ENCODE data around the gene CENPX. TPM values are rescaled to one million over a fixed set of nuclear protein-coding genes. Genes with fewer than 3 reads are reported as not detected.

CENPX gene
- total RNA-seq, 1 experiment from 2014 or later: 187 TPM

DNA sequence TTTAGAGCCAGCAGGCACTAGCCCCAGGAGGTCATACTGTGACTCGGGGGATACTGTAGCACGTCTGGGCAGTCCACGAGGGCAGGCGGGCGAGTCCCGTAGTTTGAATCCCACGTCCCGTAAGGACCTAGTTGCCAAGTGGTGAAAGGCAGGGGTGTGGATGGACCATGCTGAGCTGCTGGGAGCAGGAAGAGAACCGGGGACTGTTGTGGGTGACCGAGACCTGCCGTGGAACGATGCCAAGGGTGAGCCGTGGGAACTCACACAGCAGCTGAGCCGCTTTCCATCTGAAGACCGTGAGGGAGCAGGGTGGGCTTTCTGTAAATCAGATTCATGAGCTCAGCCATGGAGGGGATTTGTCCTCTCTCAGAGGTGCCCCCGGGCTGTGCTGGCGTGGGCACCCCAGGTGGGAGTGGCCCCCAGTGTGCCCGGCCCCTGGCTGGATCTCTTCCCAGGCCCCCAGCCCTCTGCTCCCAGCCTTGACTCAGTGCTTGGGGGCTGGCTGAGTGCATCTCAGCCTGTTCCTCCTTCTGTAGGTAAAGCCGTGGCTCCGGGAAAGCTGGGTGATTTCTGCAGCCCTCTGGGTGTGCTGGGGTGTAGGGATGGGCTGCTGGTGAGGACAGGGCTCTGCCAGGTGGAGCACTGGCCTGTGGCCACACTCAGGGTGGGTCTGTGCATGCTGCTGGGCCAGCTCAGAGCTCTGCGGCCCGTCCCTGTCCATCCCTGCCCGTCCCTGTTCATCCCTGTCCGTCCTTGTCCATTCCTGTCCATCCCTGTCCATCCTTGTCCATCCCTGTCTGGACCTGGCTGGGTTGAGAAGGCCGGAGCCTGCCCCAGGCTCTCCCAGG is 31.6 kb downstream of the CENPX start:
- intact Hi-C loops (cut with micrococcal nuclease; ENCODE audit: unreplicated experiment) (no loop called here), in situ Hi-C loops (cut with HindIII; ENCODE audit: low pct_unique_long_range_greater_than_20kb, low sequenced_read_pairs) (no loop called here)
- ATAC-seq: peak; percentile 30
- Histone ChIP-seq H3K4me3 (ENCODE audit: low read depth in 2 of 2, low read length in 2 of 2) (no peak overlapping the region), H3K36me3 (ENCODE audit: control insufficient read depth, insufficient read depth, low read length) (no peaks in the 10 kb centered on the region), H3K27ac (ENCODE audit: low read length) (peak overlapping the region; percentile 40), H3K9me3 (ENCODE audit: control insufficient read depth, insufficient read depth, low read depth, low read length) (no peaks in the 10 kb centered on the region), H3K4me1 (ENCODE audit: control insufficient read depth, insufficient read depth, low read length) (peaks cover 20% of the 10 kb centered on the region), H3K27me3 (ENCODE audit: control insufficient read depth, insufficient read depth, low read length) (no peaks in the 10 kb centered on the region)
- POLR2A ChIA-PET: interaction anchor here (0.6 kb wide), 1 partner anchor 13 kb away, joined by 3 read pairs; no protein-coding TSS in a partner anchor
- DNase-seq (ENCODE audit: low read depth, low spot score): no peak
- BruUV-seq (replicated peaks): no TSS peak
- TF ChIP-seq, protein P1, sequence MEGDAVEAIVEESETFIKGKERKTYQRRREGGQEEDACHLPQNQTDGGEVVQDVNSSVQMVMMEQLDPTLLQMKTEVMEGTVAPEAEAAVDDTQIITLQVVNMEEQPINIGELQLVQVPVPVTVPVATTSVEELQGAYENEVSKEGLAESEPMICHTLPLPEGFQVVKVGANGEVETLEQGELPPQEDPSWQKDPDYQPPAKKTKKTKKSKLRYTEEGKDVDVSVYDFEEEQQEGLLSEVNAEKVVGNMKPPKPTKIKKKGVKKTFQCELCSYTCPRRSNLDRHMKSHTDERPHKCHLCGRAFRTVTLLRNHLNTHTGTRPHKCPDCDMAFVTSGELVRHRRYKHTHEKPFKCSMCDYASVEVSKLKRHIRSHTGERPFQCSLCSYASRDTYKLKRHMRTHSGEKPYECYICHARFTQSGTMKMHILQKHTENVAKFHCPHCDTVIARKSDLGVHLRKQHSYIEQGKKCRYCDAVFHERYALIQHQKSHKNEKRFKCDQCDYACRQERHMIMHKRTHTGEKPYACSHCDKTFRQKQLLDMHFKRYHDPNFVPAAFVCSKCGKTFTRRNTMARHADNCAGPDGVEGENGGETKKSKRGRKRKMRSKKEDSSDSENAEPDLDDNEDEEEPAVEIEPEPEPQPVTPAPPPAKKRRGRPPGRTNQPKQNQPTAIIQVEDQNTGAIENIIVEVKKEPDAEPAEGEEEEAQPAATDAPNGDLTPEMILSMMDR (IDR thresholded peaks at IDR 0.05): no peak
- CTCF ChIA-PET: interaction anchor here (0.6 kb wide), 1 partner anchor 32 kb away, joined by 3 read pairs; the partner anchor contains the start of genes CENPX and LRRC45

DNA sequence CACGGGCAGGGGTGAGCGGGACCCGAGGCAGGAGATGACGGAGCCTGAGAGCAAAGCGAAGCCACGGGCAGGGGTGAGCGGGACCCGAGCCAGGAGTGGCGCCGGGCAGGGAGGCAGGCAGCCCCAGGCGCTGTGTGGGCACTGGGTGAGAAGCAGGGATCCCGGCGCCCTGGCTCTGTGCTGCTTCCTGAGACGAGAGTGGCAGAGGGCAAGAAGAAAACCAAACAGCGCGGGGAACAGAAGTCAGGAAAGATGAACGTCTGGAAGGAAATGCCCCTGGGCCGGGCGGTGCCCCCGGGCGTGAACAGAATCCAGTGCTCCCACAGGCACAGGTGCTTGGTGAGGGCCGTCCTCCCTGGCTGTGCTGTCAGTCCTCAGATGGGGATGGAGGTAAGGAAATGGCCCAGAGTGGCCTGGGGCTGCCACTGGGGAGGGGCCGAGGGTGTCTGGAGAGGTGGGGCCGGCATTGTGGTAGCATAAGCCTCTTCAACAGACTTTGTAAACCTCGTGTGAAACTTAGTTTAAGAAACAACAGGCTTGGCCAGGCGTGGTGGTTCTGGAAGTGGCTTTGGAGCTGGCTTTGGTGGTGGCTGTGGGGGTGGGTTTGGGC is 35.4 kb downstream of the CENPX start:
- Histone ChIP-seq H3K27ac (ENCODE audit: low read length) (no peak overlapping the region), H3K27me3 (ENCODE audit: control insufficient read depth, insufficient read depth, low read length) (no peaks in the 10 kb centered on the region), H3K9me3 (ENCODE audit: control insufficient read depth, insufficient read depth, low read depth, low read length) (no peaks in the 10 kb centered on the region), H3K4me3 (ENCODE audit: low read depth in 2 of 2, low read length in 2 of 2) (no peak overlapping the region), H3K36me3 (ENCODE audit: control insufficient read depth, insufficient read depth, low read length) (no peaks in the 10 kb centered on the region), H3K4me1 (ENCODE audit: control insufficient read depth, insufficient read depth, low read length) (peaks cover 17% of the 10 kb centered on the region)
- BruUV-seq (replicated peaks): no TSS peak
- POLR2A ChIA-PET: no interaction called here
- CTCF ChIA-PET: no interaction called here
- DNase-seq (ENCODE audit: low read depth, low spot score) (no peak), ATAC-seq (no peak)
- in situ Hi-C loops (cut with HindIII; ENCODE audit: low pct_unique_long_range_greater_than_20kb, low sequenced_read_pairs) (no loop called here), intact Hi-C loops (cut with micrococcal nuclease; ENCODE audit: unreplicated experiment) (no loop called here)
- TF ChIP-seq, protein P1 (IDR thresholded peaks at IDR 0.05): no peak
- TF ChIP-seq TCF7L2 (IDR thresholded peaks at IDR 0.05; ENCODE audit: low read depth, low read length) (no peak), SIN3A (IDR thresholded peaks at IDR 0.05; ENCODE audit: borderline replicate concordance, insufficient read depth, low read depth, low read length) (no peak), POLR2AphosphoS5 (IDR thresholded peaks at IDR 0.05; ENCODE audit: low read depth, low read length) (no peak)
- TF ChIP-seq, protein P2, sequence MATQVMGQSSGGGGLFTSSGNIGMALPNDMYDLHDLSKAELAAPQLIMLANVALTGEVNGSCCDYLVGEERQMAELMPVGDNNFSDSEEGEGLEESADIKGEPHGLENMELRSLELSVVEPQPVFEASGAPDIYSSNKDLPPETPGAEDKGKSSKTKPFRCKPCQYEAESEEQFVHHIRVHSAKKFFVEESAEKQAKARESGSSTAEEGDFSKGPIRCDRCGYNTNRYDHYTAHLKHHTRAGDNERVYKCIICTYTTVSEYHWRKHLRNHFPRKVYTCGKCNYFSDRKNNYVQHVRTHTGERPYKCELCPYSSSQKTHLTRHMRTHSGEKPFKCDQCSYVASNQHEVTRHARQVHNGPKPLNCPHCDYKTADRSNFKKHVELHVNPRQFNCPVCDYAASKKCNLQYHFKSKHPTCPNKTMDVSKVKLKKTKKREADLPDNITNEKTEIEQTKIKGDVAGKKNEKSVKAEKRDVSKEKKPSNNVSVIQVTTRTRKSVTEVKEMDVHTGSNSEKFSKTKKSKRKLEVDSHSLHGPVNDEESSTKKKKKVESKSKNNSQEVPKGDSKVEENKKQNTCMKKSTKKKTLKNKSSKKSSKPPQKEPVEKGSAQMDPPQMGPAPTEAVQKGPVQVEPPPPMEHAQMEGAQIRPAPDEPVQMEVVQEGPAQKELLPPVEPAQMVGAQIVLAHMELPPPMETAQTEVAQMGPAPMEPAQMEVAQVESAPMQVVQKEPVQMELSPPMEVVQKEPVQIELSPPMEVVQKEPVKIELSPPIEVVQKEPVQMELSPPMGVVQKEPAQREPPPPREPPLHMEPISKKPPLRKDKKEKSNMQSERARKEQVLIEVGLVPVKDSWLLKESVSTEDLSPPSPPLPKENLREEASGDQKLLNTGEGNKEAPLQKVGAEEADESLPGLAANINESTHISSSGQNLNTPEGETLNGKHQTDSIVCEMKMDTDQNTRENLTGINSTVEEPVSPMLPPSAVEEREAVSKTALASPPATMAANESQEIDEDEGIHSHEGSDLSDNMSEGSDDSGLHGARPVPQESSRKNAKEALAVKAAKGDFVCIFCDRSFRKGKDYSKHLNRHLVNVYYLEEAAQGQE (IDR thresholded peaks at IDR 0.05; ENCODE audit: insufficient read depth in 1 of 2, low read depth in 2 of 2, low read length in 1 of 2): no peak
